ENCODE data around the gene DGUOK. TPM values are rescaled to one million over a fixed set of nuclear protein-coding genes. Genes with fewer than 3 reads are reported as not detected.

The DGUOK gene
- polyA plus RNA-seq, 1 donor from 2014 or later, result 168 TPM

GRCh38 chr2:73897934-73898333 lies 28.7 kb upstream of the DGUOK start:
- no peak overlapping the region for H3K4me3 ChIP-seq (ENCODE audit: low read length)
- H2AFZ ChIP-seq (ENCODE audit: low read depth, low read length), result no peak overlapping the region
- H3K4me2 ChIP-seq (ENCODE audit: low read length), result no peak overlapping the region
- H3K27me3 ChIP-seq (ENCODE audit: insufficient read depth, low read depth, low read length), result no peaks in the 10 kb centered on the region
- H4K20me1 ChIP-seq (ENCODE audit: insufficient read depth), result no peaks in the 10 kb centered on the region
- no peaks in the 10 kb centered on the region for H3K36me3 ChIP-seq (ENCODE audit: insufficient read depth, low read length)
- H3F3A ChIP-seq (ENCODE audit: insufficient read depth, low read length, poor library complexity, severe bottlenecking), result no peaks in the 10 kb centered on the region
- H3K9ac ChIP-seq (ENCODE audit: low read length), result no peak overlapping the region
- H3K79me2 ChIP-seq (replicated peaks; ENCODE audit: insufficient read depth, low read length), result no peaks in the 10 kb centered on the region
- H3K9me2 ChIP-seq (ENCODE audit: insufficient read depth, low read length), result no peaks in the 10 kb centered on the region
- TF ChIP-seq REST (IDR thresholded peaks at IDR 0.05; ENCODE audit: borderline replicate concordance) (no peak), EZH2 (IDR thresholded peaks at IDR 0.05; ENCODE audit: borderline replicate concordance, insufficient read depth, low read length, poor library complexity, severe bottlenecking) (no peak), TAF1 (IDR thresholded peaks at IDR 0.05; ENCODE audit: low read depth) (no peak), POLR2AphosphoS5 (IDR thresholded peaks at IDR 0.05) (no peak), SMC3 (conservative IDR thresholded peaks at IDR 0.05; ENCODE audit: poor library complexity) (no peak), RAD21 (conservative IDR thresholded peaks at IDR 0.05) (no peak), MXI1 (conservative IDR thresholded peaks at IDR 0.05; ENCODE audit: poor library complexity, severe bottlenecking) (no peak)
- TF ChIP-seq, protein P1, sequence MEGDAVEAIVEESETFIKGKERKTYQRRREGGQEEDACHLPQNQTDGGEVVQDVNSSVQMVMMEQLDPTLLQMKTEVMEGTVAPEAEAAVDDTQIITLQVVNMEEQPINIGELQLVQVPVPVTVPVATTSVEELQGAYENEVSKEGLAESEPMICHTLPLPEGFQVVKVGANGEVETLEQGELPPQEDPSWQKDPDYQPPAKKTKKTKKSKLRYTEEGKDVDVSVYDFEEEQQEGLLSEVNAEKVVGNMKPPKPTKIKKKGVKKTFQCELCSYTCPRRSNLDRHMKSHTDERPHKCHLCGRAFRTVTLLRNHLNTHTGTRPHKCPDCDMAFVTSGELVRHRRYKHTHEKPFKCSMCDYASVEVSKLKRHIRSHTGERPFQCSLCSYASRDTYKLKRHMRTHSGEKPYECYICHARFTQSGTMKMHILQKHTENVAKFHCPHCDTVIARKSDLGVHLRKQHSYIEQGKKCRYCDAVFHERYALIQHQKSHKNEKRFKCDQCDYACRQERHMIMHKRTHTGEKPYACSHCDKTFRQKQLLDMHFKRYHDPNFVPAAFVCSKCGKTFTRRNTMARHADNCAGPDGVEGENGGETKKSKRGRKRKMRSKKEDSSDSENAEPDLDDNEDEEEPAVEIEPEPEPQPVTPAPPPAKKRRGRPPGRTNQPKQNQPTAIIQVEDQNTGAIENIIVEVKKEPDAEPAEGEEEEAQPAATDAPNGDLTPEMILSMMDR (IDR thresholded peaks at IDR 0.05; ENCODE audit: poor library complexity, severe bottlenecking), result no peak
- H3K9me3 ChIP-seq (ENCODE audit: low read length), result no peaks in the 10 kb centered on the region
- H3K27ac ChIP-seq (ENCODE audit: low read length), result no peak overlapping the region

GRCh38 chr2:73899801-73900336 lies 26.8 kb upstream of the DGUOK start:
- H2AFZ ChIP-seq (ENCODE audit: low read depth, low read length), result no peak overlapping the region
- no peaks in the 10 kb centered on the region for H3K27me3 ChIP-seq (ENCODE audit: insufficient read depth, low read depth, low read length)
- no peak for TF ChIP-seq EP300 (conservative IDR thresholded peaks at IDR 0.05; ENCODE audit: poor library complexity, severe bottlenecking)
- no peak for TF ChIP-seq TAF1 (IDR thresholded peaks at IDR 0.05; ENCODE audit: low read depth)
- TF ChIP-seq REST (IDR thresholded peaks at IDR 0.05; ENCODE audit: borderline replicate concordance), result no peak
- no peak for TF ChIP-seq SMC3 (conservative IDR thresholded peaks at IDR 0.05; ENCODE audit: poor library complexity)
- TF ChIP-seq, protein P1 (IDR thresholded peaks at IDR 0.05; ENCODE audit: poor library complexity, severe bottlenecking), result no peak
- TF ChIP-seq RAD21 (conservative IDR thresholded peaks at IDR 0.05), result no peak
- no peak for TF ChIP-seq EZH2 (IDR thresholded peaks at IDR 0.05; ENCODE audit: borderline replicate concordance, insufficient read depth, low read length, poor library complexity, severe bottlenecking)
- no peak for TF ChIP-seq POLR2AphosphoS5 (IDR thresholded peaks at IDR 0.05)
- no peak for TF ChIP-seq MXI1 (conservative IDR thresholded peaks at IDR 0.05; ENCODE audit: poor library complexity, severe bottlenecking)
- H3K79me2 ChIP-seq (replicated peaks; ENCODE audit: insufficient read depth, low read length), result no peaks in the 10 kb centered on the region
- no peaks in the 10 kb centered on the region for H3F3A ChIP-seq (ENCODE audit: insufficient read depth, low read length, poor library complexity, severe bottlenecking)
- H3K27ac ChIP-seq (ENCODE audit: low read length), result no peak overlapping the region
- no peaks in the 10 kb centered on the region for H3K36me3 ChIP-seq (ENCODE audit: insufficient read depth, low read length)
- no peak overlapping the region for H3K9ac ChIP-seq (ENCODE audit: low read length)
- H4K20me1 ChIP-seq (ENCODE audit: insufficient read depth), result no peaks in the 10 kb centered on the region
- H3K4me2 ChIP-seq (ENCODE audit: low read length), result no peak overlapping the region
- H3K4me3 ChIP-seq (ENCODE audit: low read length), result no peak overlapping the region
- H3K9me2 ChIP-seq (ENCODE audit: insufficient read depth, low read length), result no peaks in the 10 kb centered on the region
- no peaks in the 10 kb centered on the region for H3K9me3 ChIP-seq (ENCODE audit: low read length)

Measured in neural cell (in vitro differentiated cells).